ENCODE data around the gene ARSB. TPM values are rescaled to one million over a fixed set of nuclear protein-coding genes. Genes with fewer than 3 reads are reported as not detected.

The ARSB gene
- total RNA-seq, 1 experiment from 2014 or later, result 11.4 TPM

- Histone ChIP-seq H3K14ac (ENCODE audit: insufficient read depth, low read length) (no peak overlapping the region), H3K27ac (ENCODE audit: insufficient read length, low read depth, low read length) (no peak overlapping the region), H2AK5ac (ENCODE audit: insufficient read length, low read length) (no peak overlapping the region), H2AFZ (ENCODE audit: low read length) (no peak overlapping the region), H2BK120ac (ENCODE audit: low read depth, low read length, poor library complexity, severe bottlenecking) (no peak overlapping the region), H3K4me1 (ENCODE audit: insufficient read depth, low read length) (no peaks in the 10 kb centered on the region), H3K9ac (ENCODE audit: extremely low read depth, insufficient read length, low read length) (no peak overlapping the region), H3K79me1 (ENCODE audit: insufficient read depth, low read depth, low read length, poor library complexity, severe bottlenecking) (no peaks in the 10 kb centered on the region), H4K20me1 (ENCODE audit: control insufficient read depth, insufficient read depth, insufficient read length) (no peaks in the 10 kb centered on the region), H3K27me3 (ENCODE audit: insufficient read depth, low read length) (no peaks in the 10 kb centered on the region), H3K79me2 (ENCODE audit: insufficient read depth, low read length) (no peaks in the 10 kb centered on the region), H4K8ac (replicated peaks; ENCODE audit: insufficient read length, low read depth, low read length) (no peak overlapping the region), H3K23ac (ENCODE audit: insufficient read length, low read depth, low read length) (no peak overlapping the region), H3K56ac (ENCODE audit: insufficient read length, low read depth, low read length) (no peak overlapping the region), H2BK15ac (ENCODE audit: low read depth, low read length) (no peak overlapping the region), H3T11ph (ENCODE audit: low read length) (no peak overlapping the region), H3K4ac (ENCODE audit: low read depth, low read length) (no peak overlapping the region), H2BK20ac (ENCODE audit: low read depth, low read length, poor library complexity, severe bottlenecking) (no peak overlapping the region), H4K91ac (ENCODE audit: insufficient read length, low read depth, low read length) (no peak overlapping the region), H3K23me2 (ENCODE audit: insufficient read length, low read depth, low read length, poor library complexity, severe bottlenecking) (no peaks in the 10 kb centered on the region), H3K4me2 (ENCODE audit: insufficient read depth, insufficient read length, low read length) (no peak overlapping the region), H4K5ac (ENCODE audit: insufficient read length, low read depth, low read length) (no peak overlapping the region), H3K9me3 (ENCODE audit: control insufficient read depth, low read depth, low read length) (no peaks in the 10 kb centered on the region), H3K18ac (ENCODE audit: insufficient read length, low read depth, low read length) (no peak overlapping the region), H2BK5ac (ENCODE audit: insufficient read length, low read length) (no peak overlapping the region), H2BK12ac (ENCODE audit: insufficient read length, low read depth, low read length) (no peak overlapping the region)
- no peak for TF ChIP-seq CTCF (conservative IDR thresholded peaks at IDR 0.05)
- H3K27me3 Mint-ChIP-seq (ENCODE audit: low read depth), result peaks cover 3% of the 10 kb centered on the region
- DNase-seq, result no peak
- H3K36me3 Mint-ChIP-seq (ENCODE audit: insufficient read depth in 1 of 3, low read depth in 3 of 3), result peaks cover 2 to 5% (median 4%) of the 10 kb centered on the region in 3 experiments; a peak in 4 of 7 replicates
- no peak overlapping the region for H3K27ac Mint-ChIP-seq
- H3K4me1 Mint-ChIP-seq, result peaks cover 23 to 24% of the 10 kb centered on the region in 2 experiments
- no peaks in the 10 kb centered on the region for H3K9me3 Mint-ChIP-seq
- H3K4me3 Mint-ChIP-seq, result no peak overlapping the region
- WGBS (ENCODE audit: extremely low coverage, insufficient read length, low lambda C conversion rate), result no CpG with 5 or more reads among the region's 7 CpGs
Observed at GRCh38 chr5:78768781-78769380, 216.2 kb downstream of the ARSB start.

Measured in H9 (cell line).